ENCODE data around the gene MEIKIN. TPM values are rescaled to one million over a fixed set of nuclear protein-coding genes. Genes with fewer than 3 reads are reported as not detected.

Gene MEIKIN
- total and polyA plus RNA-seq, 7 donors, result 0.77 TPM; not detected in 6

- H3K4me3 ChIP-seq, result no peak overlapping the region
- ATAC-seq (no peak), DNase-seq (no peak)
- H3K9me3 ChIP-seq, result no peaks in the 10 kb centered on the region
- no peak for TF ChIP-seq CTCF (IDR thresholded peaks at IDR 0.05)
- H3K4me1 ChIP-seq, result no peaks in the 10 kb centered on the region
- H3K36me3 ChIP-seq (ENCODE audit: insufficient read depth in 1 of 2, low read depth in 1 of 2), result no peaks in the 10 kb centered on the region
- H3K27ac ChIP-seq, result no peak overlapping the region
- intact Hi-C loops (cut with DNase I), result no loop called here
- no peaks in the 10 kb centered on the region for H3K27me3 ChIP-seq (ENCODE audit: insufficient read depth in 3 of 3, low read length in 2 of 3)
- WGBS, 3 donors, result 58 to 75% (median 62%) methylated on average over 3 of the region's 3 CpGs
Measured at GRCh38 chr5:131939690-131940345, 5.6 kb downstream of the MEIKIN start.

DNA sequence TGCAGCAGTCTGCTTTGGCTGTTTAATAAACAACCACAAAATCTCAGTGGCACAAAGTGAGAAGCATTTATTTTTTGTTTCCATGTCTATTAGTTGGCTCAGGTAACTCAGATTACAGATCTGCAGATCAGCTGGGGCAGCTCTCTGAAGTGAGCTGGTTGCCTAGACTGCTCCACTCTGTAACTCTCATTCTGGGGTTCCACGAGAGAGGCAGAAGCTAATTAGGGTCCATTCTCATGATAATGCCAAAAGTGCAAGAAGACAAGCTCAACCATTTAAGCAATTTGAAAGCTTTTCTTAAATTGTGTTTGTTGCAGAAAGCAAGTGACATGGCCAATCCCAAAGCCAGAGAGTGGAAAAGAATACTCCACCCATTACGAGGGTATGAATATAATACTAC is 13.2 kb downstream of the MEIKIN start:
- intact Hi-C loops (cut with DNase I), result no loop called here
- peaks cover 18% of the 10 kb centered on the region for H3K9me3 ChIP-seq
- no peaks in the 10 kb centered on the region for H3K27me3 ChIP-seq (ENCODE audit: insufficient read depth in 3 of 3, low read length in 2 of 3)
- H3K36me3 ChIP-seq (ENCODE audit: insufficient read depth in 1 of 2, low read depth in 1 of 2), result no peaks in the 10 kb centered on the region
- ATAC-seq (no peak), DNase-seq (no peak)
- H3K4me3 ChIP-seq, result no peak overlapping the region
- WGBS, 3 donors, result 44 to 55% (median 49%) methylated on average over 2 of the region's 2 CpGs
- TF ChIP-seq CTCF (IDR thresholded peaks at IDR 0.05), result no peak
- no peak overlapping the region for H3K27ac ChIP-seq
- no peaks in the 10 kb centered on the region for H3K4me1 ChIP-seq

GRCh38 chr5:131928957-131929356 is 16.5 kb downstream of the MEIKIN start:
- Histone ChIP-seq H3K4me3 (no peak overlapping the region), H3K9me3 (peaks cover 28% of the 10 kb centered on the region), H3K27ac (no peak overlapping the region), H3K27me3 (ENCODE audit: insufficient read depth in 3 of 3, low read length in 2 of 3) (no peaks in the 10 kb centered on the region), H3K36me3 (ENCODE audit: insufficient read depth in 1 of 2, low read depth in 1 of 2) (no peaks in the 10 kb centered on the region), H3K4me1 (no peaks in the 10 kb centered on the region)
- no peak for TF ChIP-seq CTCF (IDR thresholded peaks at IDR 0.05)
- intact Hi-C loops (cut with DNase I), result no loop called here
- no peak for DNase-seq
- no peak for ATAC-seq

GRCh38 chr5:131926168-131926567 is 19.3 kb downstream of the MEIKIN start:
- 69 to 85% (median 72%) methylated on average over 3 of the region's 3 CpGs for WGBS, 3 donors
- Histone ChIP-seq H3K27me3 (ENCODE audit: insufficient read depth in 3 of 3, low read length in 2 of 3) (no peaks in the 10 kb centered on the region), H3K4me1 (no peaks in the 10 kb centered on the region), H3K4me3 (no peak overlapping the region), H3K36me3 (ENCODE audit: insufficient read depth in 1 of 2, low read depth in 1 of 2) (no peaks in the 10 kb centered on the region), H3K27ac (no peak overlapping the region), H3K9me3 (peaks cover 25% of the 10 kb centered on the region)
- TF ChIP-seq CTCF (IDR thresholded peaks at IDR 0.05), result no peak
- ATAC-seq, result no peak
- DNase-seq, result no peak
- intact Hi-C loops (cut with DNase I), result no loop called here

DNA sequence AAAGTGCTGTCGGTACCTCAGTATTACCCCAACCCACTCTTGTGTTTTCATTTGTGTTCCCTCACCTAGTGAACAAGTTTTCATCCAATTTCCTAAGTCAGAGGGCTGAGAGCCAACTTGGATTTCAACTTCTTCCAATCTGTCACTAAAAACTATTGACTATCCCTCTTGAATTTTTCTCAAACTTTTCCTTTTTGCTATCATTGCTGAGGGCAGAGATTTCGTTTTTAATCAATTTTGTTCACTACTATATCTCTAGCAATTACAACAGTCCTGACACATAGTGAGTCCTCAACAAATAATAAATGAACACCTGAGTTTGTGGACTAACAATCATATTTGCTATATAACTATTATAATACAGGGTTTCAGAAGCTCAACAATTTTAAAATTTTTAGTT is 29.0 kb downstream of the MEIKIN start:
- ATAC-seq (no peak), DNase-seq (no peak)
- TF ChIP-seq CTCF (IDR thresholded peaks at IDR 0.05), result no peak
- Histone ChIP-seq H3K27me3 (ENCODE audit: insufficient read depth in 3 of 3, low read length in 2 of 3) (no peaks in the 10 kb centered on the region), H3K9me3 (no peaks in the 10 kb centered on the region), H3K36me3 (ENCODE audit: insufficient read depth in 1 of 2, low read depth in 1 of 2) (no peaks in the 10 kb centered on the region), H3K27ac (no peak overlapping the region), H3K4me1 (no peaks in the 10 kb centered on the region), H3K4me3 (no peak overlapping the region)
- intact Hi-C loops (cut with DNase I), result no loop called here
- WGBS, 3 donors, result 49 to 56% (median 54%) methylated on average over 2 of the region's 2 CpGs
